ENCODE data around the gene GABRD.

The GABRD gene

DNA sequence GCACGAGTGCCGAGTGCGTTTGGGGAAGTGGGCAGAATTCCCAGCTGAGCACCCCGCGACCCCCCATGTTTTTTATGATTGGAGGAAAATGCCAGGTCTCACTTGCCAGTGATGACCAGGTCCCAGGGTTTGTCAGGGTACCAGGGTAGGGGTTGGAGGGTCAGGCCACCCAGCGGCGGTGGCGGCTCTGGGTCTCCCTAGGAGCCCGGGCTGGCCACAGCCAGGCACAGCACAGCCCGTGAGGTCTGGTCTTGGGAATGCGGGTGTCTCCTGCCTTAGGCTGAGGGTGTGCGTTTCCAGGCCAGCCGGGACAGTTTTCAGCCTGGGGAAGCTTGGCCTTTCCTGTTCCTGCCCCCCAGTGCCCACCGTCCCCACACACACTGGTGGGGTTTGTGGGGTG is 53.7 kb downstream of the GABRD start:
- H3K4me3 ChIP-seq (ENCODE audit: control insufficient read depth, low read depth, low read length): no peak overlapping the region
- DNase-seq (ENCODE audit: low read depth): no peak
- TF ChIP-seq CTCF (conservative IDR thresholded peaks at IDR 0.05; ENCODE audit: control insufficient read depth, insufficient read depth, low read depth, low read length): no peak

GRCh38 chr1:2073382-2074230 is 54.5 kb downstream of the GABRD start:
- peak overlapping the region; percentile 50 for H3K4me3 ChIP-seq (ENCODE audit: control insufficient read depth, low read depth, low read length)
- peak; percentile 68 for DNase-seq (ENCODE audit: low read depth)

GRCh38 chr1:2074396-2074795 is 55.3 kb downstream of the GABRD start:
- DNase-seq (ENCODE audit: low read depth): no peak
- TF ChIP-seq CTCF (conservative IDR thresholded peaks at IDR 0.05; ENCODE audit: control insufficient read depth, insufficient read depth, low read depth, low read length): no peak
- no peak overlapping the region for H3K4me3 ChIP-seq (ENCODE audit: control insufficient read depth, low read depth, low read length)

More at GRCh38 chr1:2073382-2074230, 54.5 kb downstream of the GABRD start:
- TF ChIP-seq CTCF (conservative IDR thresholded peaks at IDR 0.05; ENCODE audit: control insufficient read depth, insufficient read depth, low read depth, low read length): no peak

DNA sequence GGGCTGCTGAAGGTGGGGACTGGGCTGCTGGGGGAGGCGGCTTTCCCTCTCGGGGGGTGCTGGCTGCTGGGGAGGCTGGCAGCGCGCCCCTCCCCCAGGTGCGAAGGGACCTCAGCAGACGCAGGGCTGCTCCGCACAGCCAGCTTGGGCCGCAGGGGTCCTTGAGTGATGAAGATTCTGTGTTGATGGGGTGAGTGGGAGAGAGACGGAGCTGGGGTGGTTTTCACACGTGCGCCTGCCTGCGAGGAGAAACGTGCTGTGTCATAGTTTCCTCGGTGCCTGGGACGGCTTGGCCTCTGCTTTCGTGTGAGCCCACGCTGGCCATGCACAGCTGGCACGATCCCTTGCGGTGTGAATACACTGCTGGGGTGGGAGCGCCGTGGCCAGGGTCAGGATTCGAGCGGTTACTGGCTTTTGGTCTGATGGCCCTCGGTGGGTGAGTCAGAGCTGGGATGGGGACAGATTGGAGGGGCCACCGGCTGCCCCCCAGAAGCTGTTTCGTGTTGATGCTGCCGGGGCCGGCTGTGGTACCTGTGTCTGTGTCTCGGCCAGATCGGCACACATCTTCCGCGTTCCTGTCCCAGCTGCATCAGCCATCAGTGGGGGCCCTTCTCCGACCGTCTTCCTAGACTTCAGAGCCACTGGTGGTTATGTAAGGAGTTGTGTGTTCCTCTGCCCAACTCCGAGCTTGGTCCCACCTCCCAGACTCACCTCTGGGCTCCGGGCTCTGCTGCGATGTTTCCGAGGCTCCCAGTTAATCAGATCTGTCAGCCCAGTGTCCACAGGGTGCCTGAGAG is 56.0 kb downstream of the GABRD start:
- no peak overlapping the region for H3K4me3 ChIP-seq (ENCODE audit: control insufficient read depth, low read depth, low read length)
- DNase-seq (ENCODE audit: low read depth): no peak
- TF ChIP-seq CTCF (conservative IDR thresholded peaks at IDR 0.05; ENCODE audit: control insufficient read depth, insufficient read depth, low read depth, low read length): no peak

- H3K4me3 ChIP-seq (ENCODE audit: control insufficient read depth, low read depth, low read length): no peak overlapping the region
- no peak for TF ChIP-seq CTCF (conservative IDR thresholded peaks at IDR 0.05; ENCODE audit: control insufficient read depth, insufficient read depth, low read depth, low read length)
- DNase-seq (ENCODE audit: low read depth): no peak
Measured at GRCh38 chr1:2076826-2077225, 57.7 kb downstream of the GABRD start.

- TF ChIP-seq CTCF (conservative IDR thresholded peaks at IDR 0.05; ENCODE audit: control insufficient read depth, insufficient read depth, low read depth, low read length): no peak
- no peak overlapping the region for H3K4me3 ChIP-seq (ENCODE audit: control insufficient read depth, low read depth, low read length)
- no peak for DNase-seq (ENCODE audit: low read depth)
Measured at GRCh38 chr1:2078170-2078569, 59.0 kb downstream of the GABRD start.
